K562 (cell line): ENCODE data around the gene BPTF. TPM values are rescaled to one million over a fixed set of nuclear protein-coding genes. Genes with fewer than 3 reads are reported as not detected.

ENCODE experiments used
- EWSR1 ChIP-seq: fragments of 450-650 bp; IDR thresholded peaks from 2 replicates; pipeline ENCODE4 v1.6.1; 2018; ENCODE audit warnings: borderline replicate concordance, mild to moderate bottlenecking, low read depth, moderate library complexity; ENCODE audit not compliant: partially characterized antibody
- FOSL1 ChIP-seq: fragments of 200-800 bp; sonication (Bioruptor generic); conservative IDR thresholded peaks from 2 replicates; pipeline ENCODE4 v1.6.1; 2016; ENCODE audit warnings: missing genetic modification characterization, missing compliant biosample characterization
- MAFG ChIP-seq: fragments of 450-650 bp; conservative IDR thresholded peaks from 2 replicates; pipeline ENCODE4 v1.6.1; 2016; ENCODE audit warnings: missing genetic modification characterization, missing compliant biosample characterization
- SAP30 ChIP-seq: fragments of 200-600 bp; sonication (generic); IDR thresholded peaks from 2 replicates; pipeline ENCODE4 v1.6.1; 2012; ENCODE audit warnings: borderline replicate concordance, low read depth, mild to moderate bottlenecking, moderate library complexity, low read length, control low read depth, inconsistent platforms; ENCODE audit not compliant: insufficient read depth, poor library complexity, severe bottlenecking
- SOX6 ChIP-seq: fragments of 450-650 bp; IDR thresholded peaks from 2 replicates; pipeline ENCODE4 v1.6.1; 2014; ENCODE audit warnings: mild to moderate bottlenecking
- ZC3H4 ChIP-seq: sonication (generic); formaldehyde crosslinking; IDR thresholded peaks from 2 replicates; pipeline ENCODE4 v1.9.0; 2021; ENCODE audit warnings: missing genetic modification reagents, borderline replicate concordance
- ZFP1 ChIP-seq: fragments of 450-650 bp; formaldehyde crosslinking; IDR thresholded peaks from 2 replicates; pipeline ENCODE4 v1.4.0; 2020; ENCODE audit warnings: mild to moderate bottlenecking, mixed read lengths
- ZNF232 ChIP-seq: sonication (generic); formaldehyde crosslinking; IDR thresholded peaks from 2 replicates; pipeline ENCODE4 v1.8.0; 2022; ENCODE audit warnings: mild to moderate bottlenecking, missing genetic modification reagents
- ZNF282 ChIP-seq: sonication (generic); formaldehyde crosslinking; IDR thresholded peaks from 2 replicates; pipeline ENCODE4 v1.8.1; 2023; ENCODE audit warnings: missing genetic modification reagents
- ZNF583 ChIP-seq: fragments of 250-450 bp; sonication (Bioruptor Pico); IDR thresholded peaks from 2 replicates; pipeline ENCODE4 v1.4.0; 2020
- ZSCAN29 ChIP-seq: fragments of 450-650 bp; IDR thresholded peaks from 2 replicates; pipeline ENCODE4 v1.6.1; 2017
- polyA plus RNA-seq, 8 experiments: library from polyadenylated mRNA; depleted of rRNA in 4 of 8; stranded (reverse) in 5 of 8; unstranded in 3 of 8; fragments of >200 nt; fragmentation: Nextera tagmentation in 2 of 8; fragmentation: Illumina TruSeq in 1 of 8; extraction: Ambion mirVana in 2 of 8; extraction: Trizol in 1 of 8; gene quantifications; 2 replicates each; pipeline versions ENCODE4 v1.2.1 to v1.2.3, GENCODE V29; 2011 to 2014; ENCODE audit warnings: inconsistent platforms in 1 of 8, missing spikeins in 1 of 8
- total RNA-seq, 7 experiments: library from RNA; depleted of rRNA in 6 of 7; stranded (reverse); fragments of >200 nt in 6 of 7; fragmentation: Illumina TruSeq in 2 of 7; extraction: Trizol in 2 of 7; gene quantifications; 2 replicates each; pipeline versions ENCODE4 v1.2.1 to v1.2.3, GENCODE V29; 2011 to 2021; ENCODE audit warnings: low replicate concordance in 1 of 7
- TF ChIP-seq, protein P1 (sequence below): sonication (generic); formaldehyde crosslinking; IDR thresholded peaks from 2 replicates; pipeline ENCODE4 v1.8.1; 2023; ENCODE audit warnings: mild to moderate bottlenecking, missing genetic modification reagents
- TF ChIP-seq, protein P2 (sequence below): sonication (generic); formaldehyde crosslinking; IDR thresholded peaks from 2 replicates; pipeline ENCODE4 v1.8.1; 2022; ENCODE audit warnings: missing genetic modification reagents
- TF ChIP-seq, protein P3 (sequence below): fragments of 250-450 bp; sonication (Bioruptor Pico); IDR thresholded peaks from 2 replicates; pipeline ENCODE4 v1.4.0; 2020; ENCODE audit warnings: mild to moderate bottlenecking, moderate library complexity
- TF ChIP-seq, protein P4 (sequence below): fragments of 250-450 bp; sonication (Bioruptor Pico); IDR thresholded peaks from 2 replicates; pipeline ENCODE4 v1.8.0; 2022; ENCODE audit warnings: moderate library complexity, mild to moderate bottlenecking, inconsistent platforms
- TF ChIP-seq, protein P5 (sequence below): sonication (generic); formaldehyde crosslinking; IDR thresholded peaks from 2 replicates; pipeline ENCODE4 v1.8.0; 2022; ENCODE audit warnings: mild to moderate bottlenecking, missing genetic modification reagents

Gene BPTF
- total and polyA plus RNA-seq, 9 of the 15 experiments (the other 6 are each of a cell fraction or from before 2014, with no cell fraction given) = 12.5 to 52.1 (median 26.9) TPM

DNA sequence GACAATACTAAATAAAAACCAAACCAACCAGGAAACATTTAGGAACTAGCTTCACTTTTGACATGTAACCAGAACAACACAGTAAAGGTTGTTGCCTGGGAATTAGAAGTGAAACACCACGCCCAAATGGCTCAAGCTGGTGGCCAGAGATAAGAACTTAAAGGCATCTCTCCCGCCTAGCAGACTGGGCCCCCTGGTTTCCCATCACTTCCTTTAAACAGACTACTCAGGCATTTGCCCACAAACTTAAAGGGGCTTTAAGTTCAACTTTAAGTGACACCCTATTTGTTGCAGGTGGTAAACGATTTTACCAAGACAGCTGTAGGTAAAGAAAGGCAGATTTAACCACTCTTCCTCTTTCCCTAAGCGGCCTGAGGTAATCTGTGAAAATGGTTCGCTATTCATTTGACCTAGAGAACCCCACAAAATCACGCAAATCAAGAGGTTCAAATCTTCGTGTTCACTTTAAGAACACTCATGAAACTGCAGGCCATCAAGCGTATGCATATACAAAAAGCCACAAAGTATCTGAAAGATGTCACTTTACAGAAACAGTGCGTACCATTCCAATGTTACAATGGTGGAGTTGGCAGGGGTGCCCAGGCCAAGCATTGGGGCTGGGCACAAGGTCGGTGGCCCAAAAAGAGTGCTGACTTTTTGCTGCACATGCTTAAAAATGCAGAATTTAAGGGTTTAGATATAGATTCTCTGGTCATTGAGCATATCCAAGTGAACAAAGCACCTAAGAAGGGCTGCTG, 40.8 kb upstream of the BPTF start (continued):
- TF ChIP-seq, protein P1, sequence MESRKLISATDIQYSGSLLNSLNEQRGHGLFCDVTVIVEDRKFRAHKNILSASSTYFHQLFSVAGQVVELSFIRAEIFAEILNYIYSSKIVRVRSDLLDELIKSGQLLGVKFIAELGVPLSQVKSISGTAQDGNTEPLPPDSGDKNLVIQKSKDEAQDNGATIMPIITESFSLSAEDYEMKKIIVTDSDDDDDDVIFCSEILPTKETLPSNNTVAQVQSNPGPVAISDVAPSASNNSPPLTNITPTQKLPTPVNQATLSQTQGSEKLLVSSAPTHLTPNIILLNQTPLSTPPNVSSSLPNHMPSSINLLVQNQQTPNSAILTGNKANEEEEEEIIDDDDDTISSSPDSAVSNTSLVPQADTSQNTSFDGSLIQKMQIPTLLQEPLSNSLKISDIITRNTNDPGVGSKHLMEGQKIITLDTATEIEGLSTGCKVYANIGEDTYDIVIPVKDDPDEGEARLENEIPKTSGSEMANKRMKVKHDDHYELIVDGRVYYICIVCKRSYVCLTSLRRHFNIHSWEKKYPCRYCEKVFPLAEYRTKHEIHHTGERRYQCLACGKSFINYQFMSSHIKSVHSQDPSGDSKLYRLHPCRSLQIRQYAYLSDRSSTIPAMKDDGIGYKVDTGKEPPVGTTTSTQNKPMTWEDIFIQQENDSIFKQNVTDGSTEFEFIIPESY (CRISPR knock-in tag) = no peak
- TF ChIP-seq, protein P2, sequence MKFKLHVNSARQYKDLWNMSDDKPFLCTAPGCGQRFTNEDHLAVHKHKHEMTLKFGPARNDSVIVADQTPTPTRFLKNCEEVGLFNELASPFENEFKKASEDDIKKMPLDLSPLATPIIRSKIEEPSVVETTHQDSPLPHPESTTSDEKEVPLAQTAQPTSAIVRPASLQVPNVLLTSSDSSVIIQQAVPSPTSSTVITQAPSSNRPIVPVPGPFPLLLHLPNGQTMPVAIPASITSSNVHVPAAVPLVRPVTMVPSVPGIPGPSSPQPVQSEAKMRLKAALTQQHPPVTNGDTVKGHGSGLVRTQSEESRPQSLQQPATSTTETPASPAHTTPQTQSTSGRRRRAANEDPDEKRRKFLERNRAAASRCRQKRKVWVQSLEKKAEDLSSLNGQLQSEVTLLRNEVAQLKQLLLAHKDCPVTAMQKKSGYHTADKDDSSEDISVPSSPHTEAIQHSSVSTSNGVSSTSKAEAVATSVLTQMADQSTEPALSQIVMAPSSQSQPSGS (CRISPR knock-in tag) = no peak
- TF ChIP-seq, protein P3, sequence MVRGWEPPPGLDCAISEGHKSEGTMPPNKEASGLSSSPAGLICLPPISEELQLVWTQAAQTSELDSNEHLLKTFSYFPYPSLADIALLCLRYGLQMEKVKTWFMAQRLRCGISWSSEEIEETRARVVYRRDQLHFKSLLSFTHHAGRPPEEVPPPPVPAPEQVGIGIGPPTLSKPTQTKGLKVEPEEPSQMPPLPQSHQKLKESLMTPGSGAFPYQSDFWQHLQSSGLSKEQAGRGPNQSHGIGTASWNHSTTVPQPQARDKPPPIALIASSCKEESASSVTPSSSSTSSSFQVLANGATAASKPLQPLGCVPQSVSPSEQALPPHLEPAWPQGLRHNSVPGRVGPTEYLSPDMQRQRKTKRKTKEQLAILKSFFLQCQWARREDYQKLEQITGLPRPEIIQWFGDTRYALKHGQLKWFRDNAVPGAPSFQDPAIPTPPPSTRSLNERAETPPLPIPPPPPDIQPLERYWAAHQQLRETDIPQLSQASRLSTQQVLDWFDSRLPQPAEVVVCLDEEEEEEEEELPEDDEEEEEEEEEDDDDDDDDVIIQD (CRISPR knock-in tag) = no peak
- TF ChIP-seq, protein P4, sequence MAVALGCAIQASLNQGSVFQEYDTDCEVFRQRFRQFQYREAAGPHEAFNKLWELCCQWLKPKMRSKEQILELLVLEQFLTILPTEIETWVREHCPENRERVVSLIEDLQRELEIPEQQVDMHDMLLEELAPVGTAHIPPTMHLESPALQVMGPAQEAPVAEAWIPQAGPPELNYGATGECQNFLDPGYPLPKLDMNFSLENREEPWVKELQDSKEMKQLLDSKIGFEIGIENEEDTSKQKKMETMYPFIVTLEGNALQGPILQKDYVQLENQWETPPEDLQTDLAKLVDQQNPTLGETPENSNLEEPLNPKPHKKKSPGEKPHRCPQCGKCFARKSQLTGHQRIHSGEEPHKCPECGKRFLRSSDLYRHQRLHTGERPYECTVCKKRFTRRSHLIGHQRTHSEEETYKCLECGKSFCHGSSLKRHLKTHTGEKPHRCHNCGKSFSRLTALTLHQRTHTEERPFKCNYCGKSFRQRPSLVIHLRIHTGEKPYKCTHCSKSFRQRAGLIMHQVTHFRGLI (CRISPR knock-in tag) = peak; percentile 79
- TF ChIP-seq ZFP1 (CRISPR knock-in tag) (no peak), ZNF282 (CRISPR knock-in tag) (no peak), ZNF232 (CRISPR knock-in tag) (no peak), FOSL1 (tag) (peak; percentile 65), EWSR1 (no peak), MAFG (no peak), ZNF583 (CRISPR knock-in tag) (no peak), SAP30 (no peak), ZC3H4 (no peak), ZSCAN29 (no peak), SOX6 (peak; percentile 92)
- TF ChIP-seq, protein P5, sequence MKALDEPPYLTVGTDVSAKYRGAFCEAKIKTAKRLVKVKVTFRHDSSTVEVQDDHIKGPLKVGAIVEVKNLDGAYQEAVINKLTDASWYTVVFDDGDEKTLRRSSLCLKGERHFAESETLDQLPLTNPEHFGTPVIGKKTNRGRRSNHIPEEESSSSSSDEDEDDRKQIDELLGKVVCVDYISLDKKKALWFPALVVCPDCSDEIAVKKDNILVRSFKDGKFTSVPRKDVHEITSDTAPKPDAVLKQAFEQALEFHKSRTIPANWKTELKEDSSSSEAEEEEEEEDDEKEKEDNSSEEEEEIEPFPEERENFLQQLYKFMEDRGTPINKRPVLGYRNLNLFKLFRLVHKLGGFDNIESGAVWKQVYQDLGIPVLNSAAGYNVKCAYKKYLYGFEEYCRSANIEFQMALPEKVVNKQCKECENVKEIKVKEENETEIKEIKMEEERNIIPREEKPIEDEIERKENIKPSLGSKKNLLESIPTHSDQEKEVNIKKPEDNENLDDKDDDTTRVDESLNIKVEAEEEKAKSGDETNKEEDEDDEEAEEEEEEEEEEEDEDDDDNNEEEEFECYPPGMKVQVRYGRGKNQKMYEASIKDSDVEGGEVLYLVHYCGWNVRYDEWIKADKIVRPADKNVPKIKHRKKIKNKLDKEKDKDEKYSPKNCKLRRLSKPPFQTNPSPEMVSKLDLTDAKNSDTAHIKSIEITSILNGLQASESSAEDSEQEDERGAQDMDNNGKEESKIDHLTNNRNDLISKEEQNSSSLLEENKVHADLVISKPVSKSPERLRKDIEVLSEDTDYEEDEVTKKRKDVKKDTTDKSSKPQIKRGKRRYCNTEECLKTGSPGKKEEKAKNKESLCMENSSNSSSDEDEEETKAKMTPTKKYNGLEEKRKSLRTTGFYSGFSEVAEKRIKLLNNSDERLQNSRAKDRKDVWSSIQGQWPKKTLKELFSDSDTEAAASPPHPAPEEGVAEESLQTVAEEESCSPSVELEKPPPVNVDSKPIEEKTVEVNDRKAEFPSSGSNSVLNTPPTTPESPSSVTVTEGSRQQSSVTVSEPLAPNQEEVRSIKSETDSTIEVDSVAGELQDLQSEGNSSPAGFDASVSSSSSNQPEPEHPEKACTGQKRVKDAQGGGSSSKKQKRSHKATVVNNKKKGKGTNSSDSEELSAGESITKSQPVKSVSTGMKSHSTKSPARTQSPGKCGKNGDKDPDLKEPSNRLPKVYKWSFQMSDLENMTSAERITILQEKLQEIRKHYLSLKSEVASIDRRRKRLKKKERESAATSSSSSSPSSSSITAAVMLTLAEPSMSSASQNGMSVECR (CRISPR knock-in tag) = no peak
